K562 (cell line): Measurements from ENCODE around the gene TYW5. TPM values are rescaled to one million over a fixed set of nuclear protein-coding genes. Genes with fewer than 3 reads are reported as not detected.

Experiments
- ATAC-seq: fragments of 200-7000 bp; cut with Tn5 transposase; 3 replicates; pipeline ENCODE4 v1.9.1; 2020; ENCODE audit warnings: moderate library complexity
- BruUV-seq: library from RNA; stranded (reverse); fragments of 400-500 nt; replicated peaks from 2 replicates; lab custom pipeline; 2021; lab: Mats Ljungman, UMichigan
- CTCF ChIA-PET: fragments of 300-600 bp; formaldehyde crosslinking; extraction: SDS; loops from one replicate; lab custom pipeline; 2021; ENCODE audit warnings: low intra/inter-chr PET ratio; lab: Yijun Ruan, JAX
- POLR2A ChIA-PET: fragments of 300-600, 350-650 bp; sonication (Branson Sonifier 250); formaldehyde crosslinking; extraction: SDS; loops from one replicate; lab custom pipeline; 2021; ENCODE audit warnings: antibody characterized with exemption, inconsistent platforms; lab: Yijun Ruan, JAX
- DNase-seq, 4 experiments: peaks; one replicate each; pipeline versions ENCODE4 v3.0.0 to v3.0.0-alpha.2; 2011 to 2018; ENCODE audit warnings: low spot score in 3 of 4, mixed read lengths in 3 of 4; ENCODE audit errors: extremely low read depth in 1 of 4
- FAIRE-seq: peaks from 2 replicates; lab custom pipeline; 2011; peaks lifted over from hg19 to GRCh38; lab: Jason Lieb, UNC
- H2AFZ ChIP-seq: 2 replicates; pipeline ENCODE4 v1.6.0; 2011; ENCODE audit warnings: low read depth, low read length, control low read depth, inconsistent platforms
- H3K27ac ChIP-seq: fragments of 200-600 bp; 3 replicates; pipeline ENCODE4 v1.8.0; 2011; ENCODE audit warnings: low read depth, mild to moderate bottlenecking, control low read depth, inconsistent platforms, low read length, moderate library complexity, mixed read lengths; ENCODE audit errors: extremely low read depth
- H3K27me3 ChIP-seq, 2 experiments: fragments of 300-600 bp in 1 of 2; 2 replicates in 1 of 2; 3 replicates in 1 of 2; pipeline versions ENCODE4 v1.6.0 to v1.8.0; 2011; ENCODE audit warnings: inconsistent platforms in 2 of 2, low read length in 2 of 2, mild to moderate bottlenecking in 1 of 2, mixed read lengths in 1 of 2, moderate library complexity in 1 of 2; ENCODE audit not compliant: control insufficient read depth in 2 of 2, insufficient read depth in 2 of 2
- H3K36me3 ChIP-seq: fragments of 300-600 bp; 3 replicates; pipeline ENCODE4 v1.8.0; 2011; ENCODE audit warnings: mild to moderate bottlenecking, low read length, inconsistent platforms; ENCODE audit not compliant: control insufficient read depth, insufficient read depth
- H3K4me1 ChIP-seq, 2 experiments: fragments of 200-600 bp in 1 of 2; replicated peaks in 1 of 2; 2 replicates in 1 of 2; 3 replicates in 1 of 2; pipeline versions ENCODE4 v1.5.1 to v1.8.0; 2011; ENCODE audit warnings: inconsistent platforms in 2 of 2, low read length in 2 of 2, mild to moderate bottlenecking in 1 of 2, mixed read lengths in 1 of 2, moderate library complexity in 1 of 2; ENCODE audit not compliant: control insufficient read depth in 2 of 2, insufficient read depth in 2 of 2
- H3K4me2 ChIP-seq: 2 replicates; pipeline ENCODE4 v1.6.1; 2011; ENCODE audit warnings: low read length, control low read depth, inconsistent platforms, mixed read lengths; ENCODE audit not compliant: insufficient read depth
- H3K4me3 ChIP-seq: fragments of 200-600 bp; sonication (generic), shearing (Covaris generic); 2 replicates; pipeline ENCODE4 v1.5.1; 2016; ENCODE audit warnings: control low read depth, inconsistent platforms
- H3K79me2 ChIP-seq: fragments of 200-600 bp; 3 replicates; pipeline ENCODE4 v1.8.0; 2011; ENCODE audit warnings: low read length, inconsistent platforms; ENCODE audit not compliant: control insufficient read depth, insufficient read depth
- H3K9ac ChIP-seq, 2 experiments: 2 replicates each; pipeline versions ENCODE4 v1.6.0 to v1.6.1; 2011; ENCODE audit warnings: low read depth in 2 of 2, low read length in 2 of 2, control low read depth in 1 of 2, inconsistent platforms in 1 of 2, mild to moderate bottlenecking in 1 of 2, mixed read lengths in 1 of 2; ENCODE audit not compliant: insufficient read depth in 1 of 2
- H3K9me1 ChIP-seq: one replicate; pipeline ENCODE4 v1.6.0; 2011; ENCODE audit warnings: inconsistent platforms, mild to moderate bottlenecking, low read length, moderate library complexity; ENCODE audit not compliant: control insufficient read depth, insufficient read depth
- H3K9me3 ChIP-seq: replicated peaks from 2 replicates; pipeline ENCODE4 v1.5.1; 2011; ENCODE audit warnings: low read depth, low read length, inconsistent platforms; ENCODE audit not compliant: control insufficient read depth, insufficient read depth
- H4K20me1 ChIP-seq: replicated peaks from 2 replicates; pipeline ENCODE4 v1.6.1; 2011; ENCODE audit warnings: low read length, inconsistent platforms, mixed read lengths; ENCODE audit not compliant: control insufficient read depth, insufficient read depth
- EWSR1 ChIP-seq: fragments of 450-650 bp; IDR thresholded peaks from 2 replicates; pipeline ENCODE4 v1.6.1; 2018; ENCODE audit warnings: borderline replicate concordance, mild to moderate bottlenecking, low read depth, moderate library complexity; ENCODE audit not compliant: partially characterized antibody
- MEF2A ChIP-seq: IDR thresholded peaks from 2 replicates; pipeline ENCODE4 v1.6.1; 2011; ENCODE audit warnings: low read depth, mild to moderate bottlenecking, low read length, moderate library complexity; ENCODE audit not compliant: control insufficient read depth
- MTA3 ChIP-seq: fragments of 450-650 bp; formaldehyde crosslinking; IDR thresholded peaks from 2 replicates; pipeline ENCODE4 v1.6.1; 2017; ENCODE audit warnings: mild to moderate bottlenecking, borderline replicate concordance
- PRPF4 ChIP-seq: fragments of 200-400 bp; formaldehyde crosslinking; IDR thresholded peaks from one replicate; pipeline ENCODE4 v1.6.1; 2017; ENCODE audit warnings: low read length, low read depth, mild to moderate bottlenecking; ENCODE audit not compliant: insufficient read depth, poor library complexity, severe bottlenecking
- PTRF ChIP-seq: fragments of 450-650 bp; IDR thresholded peaks from 2 replicates; pipeline ENCODE4 v1.6.1; 2016; ENCODE audit warnings: mild to moderate bottlenecking, missing genetic modification characterization, missing compliant biosample characterization
- SPI1 ChIP-seq: IDR thresholded peaks from 2 replicates; pipeline ENCODE4 v1.6.1; 2011; ENCODE audit warnings: low read depth, low read length, control low read depth, borderline replicate concordance
- ZBED1 ChIP-seq: IDR thresholded peaks from 2 replicates; pipeline ENCODE4 v1.6.1; 2014
- ZNF589 ChIP-seq: fragments of 200-800 bp; sonication (Bioruptor generic); IDR thresholded peaks from 2 replicates; pipeline ENCODE4 v1.6.1; 2016; ENCODE audit warnings: low read depth, missing genetic modification characterization, missing compliant biosample characterization
- in situ Hi-C: fragments of 300-500 bp; cut with MboI; formaldehyde crosslinking; loops from 4 replicates; pipeline ENCODE4 v1.15.0; 2018; ENCODE audit warnings: inconsistent platforms, mixed read lengths
- intact Hi-C: fragments of 100-400 bp; cut with micrococcal nuclease; formaldehyde crosslinking; loops from 2 replicates; pipeline ENCODE4 v1.14.2; 2022
- polyA plus RNA-seq, 8 experiments: library from polyadenylated mRNA; depleted of rRNA in 4 of 8; stranded (reverse) in 5 of 8; unstranded in 3 of 8; fragments of >200 nt; fragmentation: Nextera tagmentation in 2 of 8; fragmentation: Illumina TruSeq in 1 of 8; extraction: Ambion mirVana in 2 of 8; extraction: Trizol in 1 of 8; gene quantifications; 2 replicates each; pipeline versions ENCODE4 v1.2.1 to v1.2.3, GENCODE V29; 2011 to 2014; ENCODE audit warnings: inconsistent platforms in 1 of 8, missing spikeins in 1 of 8
- total RNA-seq, 7 experiments: library from RNA; depleted of rRNA in 6 of 7; stranded (reverse); fragments of >200 nt in 6 of 7; fragmentation: Illumina TruSeq in 2 of 7; extraction: Trizol in 2 of 7; gene quantifications; 2 replicates each; pipeline versions ENCODE4 v1.2.1 to v1.2.3, GENCODE V29; 2011 to 2021; ENCODE audit warnings: low replicate concordance in 1 of 7
- TF ChIP-seq, protein P1 (sequence below), 3 experiments: IDR thresholded peaks in 2 of 3; conservative IDR thresholded peaks in 1 of 3; 2 replicates each; pipeline ENCODE4 v1.5.1; 2011 to 2012; ENCODE audit warnings: low read length in 3 of 3, mild to moderate bottlenecking in 3 of 3, control low read depth in 2 of 3, improper control_type of control experiment in 1 of 3, inconsistent platforms in 1 of 3, low read depth in 1 of 3, mixed read lengths in 1 of 3, moderate library complexity in 1 of 3; ENCODE audit not compliant: insufficient read depth in 2 of 3
- TF ChIP-seq, protein P2 (sequence below): fragments of 450-650 bp; IDR thresholded peaks from 2 replicates; pipeline ENCODE4 v1.6.1; 2016; ENCODE audit warnings: mild to moderate bottlenecking, moderate library complexity

TYW5 gene
- total and polyA plus RNA-seq, 9 of the 15 experiments (the other 6 are each of a cell fraction or from before 2014, with no cell fraction given), result 3.6 to 7.7 (median 4.6) TPM

DNA sequence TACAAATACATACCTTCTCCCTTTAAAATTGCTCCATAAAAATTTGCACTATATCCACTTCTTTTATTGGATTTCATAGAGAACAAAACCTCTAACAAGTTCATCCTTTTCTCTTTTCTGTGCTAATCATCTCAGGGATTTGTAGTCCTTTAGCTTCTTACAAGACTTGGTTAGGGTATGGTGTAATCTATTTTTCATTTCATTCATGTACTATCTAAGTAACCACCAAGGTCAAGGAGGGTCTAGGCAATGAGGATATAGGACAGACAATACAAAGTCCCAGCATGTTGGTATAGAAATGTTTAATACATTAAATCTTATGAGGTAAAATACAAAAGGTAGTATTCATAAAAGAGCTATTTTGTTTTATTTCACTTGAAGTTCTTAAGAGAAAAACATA lies 26.7 kb downstream of the TYW5 start:
- no peak overlapping the region for H2AFZ ChIP-seq
- H3K4me3 ChIP-seq, result no peak overlapping the region
- peaks cover 29% of the 10 kb centered on the region for H3K79me2 ChIP-seq
- H3K9me3 ChIP-seq, result no peaks in the 10 kb centered on the region
- intact Hi-C loops, result no loop called here
- H3K9ac ChIP-seq, result no peak overlapping the region
- ChIA-PET CTCF (no interaction called here), POLR2A (no interaction called here)
- H3K9me1 ChIP-seq, result no peaks in the 10 kb centered on the region
- peak; percentile 59 for ATAC-seq
- H3K4me1 ChIP-seq, result no peaks in the 10 kb centered on the region; a peak in 1 of 5 replicates
- no peaks in the 10 kb centered on the region for H3K27me3 ChIP-seq
- no peak overlapping the region for H3K27ac ChIP-seq
- peaks cover 78% of the 10 kb centered on the region for H3K36me3 ChIP-seq
- no TSS peak for BruUV-seq
- H4K20me1 ChIP-seq, result no peaks in the 10 kb centered on the region
- in situ Hi-C loops, result no loop called here
- FAIRE-seq, result no peak
- no peak overlapping the region for H3K4me2 ChIP-seq
- DNase-seq, result no peak
- no peak for TF ChIP-seq ZNF589 (CRISPR knock-in tag)
- TF ChIP-seq MTA3, result no peak
- TF ChIP-seq ZBED1, result no peak
- TF ChIP-seq, protein P1, sequence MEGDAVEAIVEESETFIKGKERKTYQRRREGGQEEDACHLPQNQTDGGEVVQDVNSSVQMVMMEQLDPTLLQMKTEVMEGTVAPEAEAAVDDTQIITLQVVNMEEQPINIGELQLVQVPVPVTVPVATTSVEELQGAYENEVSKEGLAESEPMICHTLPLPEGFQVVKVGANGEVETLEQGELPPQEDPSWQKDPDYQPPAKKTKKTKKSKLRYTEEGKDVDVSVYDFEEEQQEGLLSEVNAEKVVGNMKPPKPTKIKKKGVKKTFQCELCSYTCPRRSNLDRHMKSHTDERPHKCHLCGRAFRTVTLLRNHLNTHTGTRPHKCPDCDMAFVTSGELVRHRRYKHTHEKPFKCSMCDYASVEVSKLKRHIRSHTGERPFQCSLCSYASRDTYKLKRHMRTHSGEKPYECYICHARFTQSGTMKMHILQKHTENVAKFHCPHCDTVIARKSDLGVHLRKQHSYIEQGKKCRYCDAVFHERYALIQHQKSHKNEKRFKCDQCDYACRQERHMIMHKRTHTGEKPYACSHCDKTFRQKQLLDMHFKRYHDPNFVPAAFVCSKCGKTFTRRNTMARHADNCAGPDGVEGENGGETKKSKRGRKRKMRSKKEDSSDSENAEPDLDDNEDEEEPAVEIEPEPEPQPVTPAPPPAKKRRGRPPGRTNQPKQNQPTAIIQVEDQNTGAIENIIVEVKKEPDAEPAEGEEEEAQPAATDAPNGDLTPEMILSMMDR (IDR thresholded peaks at IDR 0.05 in 2 of 3, conservative IDR thresholded peaks at IDR 0.05 in 1 of 3; ENCODE audit: insufficient read depth in 2 of 3, low read depth in 1 of 3, low read length in 3 of 3), result no peak
- TF ChIP-seq SPI1, result no peak
- TF ChIP-seq PRPF4, result no peak
- no peak for TF ChIP-seq EWSR1
- TF ChIP-seq MEF2A, result no peak
- no peak for TF ChIP-seq PTRF
- TF ChIP-seq, protein P2, sequence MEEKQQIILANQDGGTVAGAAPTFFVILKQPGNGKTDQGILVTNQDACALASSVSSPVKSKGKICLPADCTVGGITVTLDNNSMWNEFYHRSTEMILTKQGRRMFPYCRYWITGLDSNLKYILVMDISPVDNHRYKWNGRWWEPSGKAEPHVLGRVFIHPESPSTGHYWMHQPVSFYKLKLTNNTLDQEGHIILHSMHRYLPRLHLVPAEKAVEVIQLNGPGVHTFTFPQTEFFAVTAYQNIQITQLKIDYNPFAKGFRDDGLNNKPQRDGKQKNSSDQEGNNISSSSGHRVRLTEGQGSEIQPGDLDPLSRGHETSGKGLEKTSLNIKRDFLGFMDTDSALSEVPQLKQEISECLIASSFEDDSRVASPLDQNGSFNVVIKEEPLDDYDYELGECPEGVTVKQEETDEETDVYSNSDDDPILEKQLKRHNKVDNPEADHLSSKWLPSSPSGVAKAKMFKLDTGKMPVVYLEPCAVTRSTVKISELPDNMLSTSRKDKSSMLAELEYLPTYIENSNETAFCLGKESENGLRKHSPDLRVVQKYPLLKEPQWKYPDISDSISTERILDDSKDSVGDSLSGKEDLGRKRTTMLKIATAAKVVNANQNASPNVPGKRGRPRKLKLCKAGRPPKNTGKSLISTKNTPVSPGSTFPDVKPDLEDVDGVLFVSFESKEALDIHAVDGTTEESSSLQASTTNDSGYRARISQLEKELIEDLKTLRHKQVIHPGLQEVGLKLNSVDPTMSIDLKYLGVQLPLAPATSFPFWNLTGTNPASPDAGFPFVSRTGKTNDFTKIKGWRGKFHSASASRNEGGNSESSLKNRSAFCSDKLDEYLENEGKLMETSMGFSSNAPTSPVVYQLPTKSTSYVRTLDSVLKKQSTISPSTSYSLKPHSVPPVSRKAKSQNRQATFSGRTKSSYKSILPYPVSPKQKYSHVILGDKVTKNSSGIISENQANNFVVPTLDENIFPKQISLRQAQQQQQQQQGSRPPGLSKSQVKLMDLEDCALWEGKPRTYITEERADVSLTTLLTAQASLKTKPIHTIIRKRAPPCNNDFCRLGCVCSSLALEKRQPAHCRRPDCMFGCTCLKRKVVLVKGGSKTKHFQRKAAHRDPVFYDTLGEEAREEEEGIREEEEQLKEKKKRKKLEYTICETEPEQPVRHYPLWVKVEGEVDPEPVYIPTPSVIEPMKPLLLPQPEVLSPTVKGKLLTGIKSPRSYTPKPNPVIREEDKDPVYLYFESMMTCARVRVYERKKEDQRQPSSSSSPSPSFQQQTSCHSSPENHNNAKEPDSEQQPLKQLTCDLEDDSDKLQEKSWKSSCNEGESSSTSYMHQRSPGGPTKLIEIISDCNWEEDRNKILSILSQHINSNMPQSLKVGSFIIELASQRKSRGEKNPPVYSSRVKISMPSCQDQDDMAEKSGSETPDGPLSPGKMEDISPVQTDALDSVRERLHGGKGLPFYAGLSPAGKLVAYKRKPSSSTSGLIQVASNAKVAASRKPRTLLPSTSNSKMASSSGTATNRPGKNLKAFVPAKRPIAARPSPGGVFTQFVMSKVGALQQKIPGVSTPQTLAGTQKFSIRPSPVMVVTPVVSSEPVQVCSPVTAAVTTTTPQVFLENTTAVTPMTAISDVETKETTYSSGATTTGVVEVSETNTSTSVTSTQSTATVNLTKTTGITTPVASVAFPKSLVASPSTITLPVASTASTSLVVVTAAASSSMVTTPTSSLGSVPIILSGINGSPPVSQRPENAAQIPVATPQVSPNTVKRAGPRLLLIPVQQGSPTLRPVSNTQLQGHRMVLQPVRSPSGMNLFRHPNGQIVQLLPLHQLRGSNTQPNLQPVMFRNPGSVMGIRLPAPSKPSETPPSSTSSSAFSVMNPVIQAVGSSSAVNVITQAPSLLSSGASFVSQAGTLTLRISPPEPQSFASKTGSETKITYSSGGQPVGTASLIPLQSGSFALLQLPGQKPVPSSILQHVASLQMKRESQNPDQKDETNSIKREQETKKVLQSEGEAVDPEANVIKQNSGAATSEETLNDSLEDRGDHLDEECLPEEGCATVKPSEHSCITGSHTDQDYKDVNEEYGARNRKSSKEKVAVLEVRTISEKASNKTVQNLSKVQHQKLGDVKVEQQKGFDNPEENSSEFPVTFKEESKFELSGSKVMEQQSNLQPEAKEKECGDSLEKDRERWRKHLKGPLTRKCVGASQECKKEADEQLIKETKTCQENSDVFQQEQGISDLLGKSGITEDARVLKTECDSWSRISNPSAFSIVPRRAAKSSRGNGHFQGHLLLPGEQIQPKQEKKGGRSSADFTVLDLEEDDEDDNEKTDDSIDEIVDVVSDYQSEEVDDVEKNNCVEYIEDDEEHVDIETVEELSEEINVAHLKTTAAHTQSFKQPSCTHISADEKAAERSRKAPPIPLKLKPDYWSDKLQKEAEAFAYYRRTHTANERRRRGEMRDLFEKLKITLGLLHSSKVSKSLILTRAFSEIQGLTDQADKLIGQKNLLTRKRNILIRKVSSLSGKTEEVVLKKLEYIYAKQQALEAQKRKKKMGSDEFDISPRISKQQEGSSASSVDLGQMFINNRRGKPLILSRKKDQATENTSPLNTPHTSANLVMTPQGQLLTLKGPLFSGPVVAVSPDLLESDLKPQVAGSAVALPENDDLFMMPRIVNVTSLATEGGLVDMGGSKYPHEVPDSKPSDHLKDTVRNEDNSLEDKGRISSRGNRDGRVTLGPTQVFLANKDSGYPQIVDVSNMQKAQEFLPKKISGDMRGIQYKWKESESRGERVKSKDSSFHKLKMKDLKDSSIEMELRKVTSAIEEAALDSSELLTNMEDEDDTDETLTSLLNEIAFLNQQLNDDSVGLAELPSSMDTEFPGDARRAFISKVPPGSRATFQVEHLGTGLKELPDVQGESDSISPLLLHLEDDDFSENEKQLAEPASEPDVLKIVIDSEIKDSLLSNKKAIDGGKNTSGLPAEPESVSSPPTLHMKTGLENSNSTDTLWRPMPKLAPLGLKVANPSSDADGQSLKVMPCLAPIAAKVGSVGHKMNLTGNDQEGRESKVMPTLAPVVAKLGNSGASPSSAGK, result no peak
